Aorta (tissue), 5 donors: ENCODE data around the gene CPE. TPM values are rescaled to one million over a fixed set of nuclear protein-coding genes. Genes with fewer than 3 reads are reported as not detected.

Experiments
- ATAC-seq: fragments of 200-7000 bp; cut with Tn5 transposase; one replicate; pipeline ENCODE4 v1.9.1; 2022; ENCODE audit warnings: moderate library complexity; ENCODE audit not compliant: low FRiP score
- DNase-seq, 2 donors: peaks; one replicate each; pipeline ENCODE4 v3.0.0-alpha.2; 2020
- H3K27ac ChIP-seq, 2 donors: one replicate each; pipeline ENCODE4 v1.5.1; 2013; ENCODE audit warnings: low read length in 2 of 2, mild to moderate bottlenecking in 2 of 2, moderate library complexity in 2 of 2, control low read depth in 1 of 2, inconsistent platforms in 1 of 2, low read depth in 1 of 2
- H3K27me3 ChIP-seq, 2 donors: one replicate each; pipeline ENCODE4 v1.6.1; 2013; ENCODE audit warnings: control low read depth in 1 of 2, low read length in 1 of 2, mild to moderate bottlenecking in 1 of 2, moderate library complexity in 1 of 2; ENCODE audit not compliant: insufficient read depth in 2 of 2, control insufficient read depth in 1 of 2
- H3K36me3 ChIP-seq, 2 donors: one replicate each; pipeline ENCODE4 v1.6.1; 2013; ENCODE audit warnings: control low read depth in 1 of 2, low read length in 1 of 2, mild to moderate bottlenecking in 1 of 2; ENCODE audit not compliant: insufficient read depth in 2 of 2, control insufficient read depth in 1 of 2
- H3K4me1 ChIP-seq, 2 donors: one replicate each; pipeline ENCODE4 v1.6.1; 2013; ENCODE audit warnings: low read length in 2 of 2, control low read depth in 1 of 2, mild to moderate bottlenecking in 1 of 2, moderate library complexity in 1 of 2; ENCODE audit not compliant: insufficient read depth in 2 of 2, control insufficient read depth in 1 of 2
- H3K4me3 ChIP-seq, 2 donors: one replicate each; pipeline ENCODE4 v1.5.1; 2013; ENCODE audit warnings: low read length in 2 of 2, control low read depth in 1 of 2, mild to moderate bottlenecking in 1 of 2
- H3K9me3 ChIP-seq: one replicate; pipeline ENCODE4 v1.6.1; 2013; ENCODE audit warnings: mild to moderate bottlenecking, low read length; ENCODE audit not compliant: control insufficient read depth
- WGBS, 2 donors: extraction: QIAGEN DNeasy Blood & Tissue Kit; methylation state at CpG; one replicate each; pipeline ENCODE4 v1.1.7; 2013; 5-methylcytosine and 5-hydroxymethylcytosine counted together
- intact Hi-C, 2 donors: fragments of 100-400 bp; cut with DNase I; formaldehyde crosslinking; loops; one replicate each; pipeline versions ENCODE4 v1.14.2 to v1.15.0; 2022
- polyA plus RNA-seq, 2 donors: library from polyadenylated mRNA; stranded (reverse); fragments of 200-250 nt; gene quantifications; one replicate each; pipeline ENCODE4 v1.2.3, GENCODE V29; 2013
- total RNA-seq, 2 donors: library from RNA; stranded (reverse); fragmentation: NEBNext Ultra II Directional; extraction: Animal tissue kit (Norgen Biotek cat#: 25700); gene quantifications; one replicate each; pipeline ENCODE4 v1.2.1, GENCODE V29; 2021
- donor health status: healthy with polysubstance abuse.
- donor health status: Bipolar disorder and iron deficiency.
- donor health status: DM: no; HTN: no; CAD: no.
- donor health status: DM: no; HTN: no; CAD: no.
- donor health status: DM: yes; HTN: yes; CAD: no.

CPE gene
- total and polyA plus RNA-seq, 4 donors = 256 to 443 (median 352) TPM

DNA sequence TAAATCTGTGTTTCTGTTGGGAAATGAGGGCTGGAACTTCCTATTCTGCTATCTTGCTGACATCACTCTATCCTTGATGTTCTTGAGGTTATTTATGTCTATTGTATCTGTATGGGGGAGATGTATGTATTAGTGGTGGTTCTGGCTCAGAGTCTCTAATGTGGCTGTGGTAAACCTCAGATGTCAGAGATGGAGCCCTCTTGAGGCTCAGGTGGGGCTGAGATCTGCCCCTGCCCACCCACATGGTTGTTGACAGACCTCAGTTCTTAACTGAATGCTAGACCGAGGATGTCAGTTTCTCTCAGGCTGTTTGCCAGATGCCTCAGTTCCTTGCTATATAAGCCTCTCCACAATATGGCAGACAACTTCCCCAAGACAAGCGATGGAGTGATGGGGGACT, 3.3 kb upstream of the CPE start:
- intact Hi-C loops = loop anchor here in 1 of 2 donors (5.0 kb wide), 1 partner anchor 87 kb away; no protein-coding TSS in a partner anchor
- Histone ChIP-seq H3K36me3 (no peaks in the 10 kb centered on the region), H3K4me1 (no peaks in the 10 kb centered on the region), H3K27ac (no peak overlapping the region), H3K4me3 (no peak overlapping the region), H3K9me3 (peaks cover 5% of the 10 kb centered on the region), H3K27me3 (no peaks in the 10 kb centered on the region)
- no peak for DNase-seq
- no peak for ATAC-seq
- WGBS, 2 donors = 89 to 94% methylated on average over 2 of the region's 2 CpGs

DNA sequence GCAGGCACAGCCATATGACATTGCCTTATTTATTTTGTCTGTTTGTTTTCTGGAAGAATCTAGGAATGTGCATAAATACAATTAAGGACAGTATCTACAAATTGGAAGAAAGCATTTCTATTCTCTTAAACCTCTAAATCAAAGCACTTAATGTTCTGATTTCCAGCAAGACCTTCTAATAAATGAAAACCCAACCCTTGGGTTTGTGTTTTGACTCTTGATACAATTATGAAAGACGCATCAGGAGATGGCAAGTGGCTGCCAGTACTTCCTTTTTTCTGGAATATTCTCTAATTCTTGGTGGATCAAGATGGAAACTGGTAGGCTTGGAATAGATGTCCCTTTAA, 437 bp upstream of the CPE start:
- H3K36me3 ChIP-seq = no peaks in the 10 kb centered on the region
- ATAC-seq (no peak), DNase-seq (no peak)
- H3K4me1 ChIP-seq = peaks cover 2 to 3% of the 10 kb centered on the region in 2 donors
- no peaks in the 10 kb centered on the region for H3K27me3 ChIP-seq
- H3K27ac ChIP-seq = peak overlapping the region in 1 of 2 donors; percentile 41
- H3K9me3 ChIP-seq = peaks cover 5% of the 10 kb centered on the region
- WGBS, 2 donors = 3 to 5% methylated on average over 1 of the region's 1 CpG
- H3K4me3 ChIP-seq = peak overlapping the region; percentile 70 to 88
- intact Hi-C loops = loop anchor here in 1 of 2 donors (5.0 kb wide), 1 partner anchor 84 kb away; no protein-coding TSS in a partner anchor

DNA sequence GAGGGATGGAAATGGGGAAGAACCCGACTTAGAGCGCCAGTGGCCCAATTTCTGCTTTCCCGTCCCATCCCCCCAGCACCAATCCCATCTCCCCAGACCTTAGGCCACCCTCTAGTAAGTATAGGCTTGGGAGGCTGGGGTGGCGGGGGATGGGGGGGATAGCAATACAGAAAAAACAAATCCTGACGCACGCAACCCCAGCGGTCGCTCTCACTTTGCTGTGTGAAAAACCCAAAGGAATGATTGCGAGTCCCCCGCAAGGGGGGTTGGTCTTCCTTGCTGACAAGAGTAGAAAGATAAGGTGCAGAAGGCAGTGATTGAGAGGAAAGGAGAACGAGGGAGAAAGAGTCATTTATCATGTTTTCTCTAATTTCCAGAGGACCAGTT, 863 bp downstream of the CPE start:
- WGBS, 2 donors = 3 to 7% methylated on average over 11 of the region's 11 CpGs
- intact Hi-C loops = loop anchor here in 1 of 2 donors (5.0 kb wide), 1 partner anchor 83 kb away; no protein-coding TSS in a partner anchor
- H3K4me3 ChIP-seq = peak overlapping the region; percentile 70 to 88
- peak; percentile 41 to 77 for DNase-seq
- no peaks in the 10 kb centered on the region for H3K36me3 ChIP-seq
- peaks cover 2 to 7% of the 10 kb centered on the region in 2 donors for H3K4me1 ChIP-seq
- peak overlapping the region; percentile 9 to 79 for H3K27ac ChIP-seq
- H3K27me3 ChIP-seq = no peaks in the 10 kb centered on the region
- peaks cover 5% of the 10 kb centered on the region for H3K9me3 ChIP-seq
- peak; percentile 49 for ATAC-seq

DNA sequence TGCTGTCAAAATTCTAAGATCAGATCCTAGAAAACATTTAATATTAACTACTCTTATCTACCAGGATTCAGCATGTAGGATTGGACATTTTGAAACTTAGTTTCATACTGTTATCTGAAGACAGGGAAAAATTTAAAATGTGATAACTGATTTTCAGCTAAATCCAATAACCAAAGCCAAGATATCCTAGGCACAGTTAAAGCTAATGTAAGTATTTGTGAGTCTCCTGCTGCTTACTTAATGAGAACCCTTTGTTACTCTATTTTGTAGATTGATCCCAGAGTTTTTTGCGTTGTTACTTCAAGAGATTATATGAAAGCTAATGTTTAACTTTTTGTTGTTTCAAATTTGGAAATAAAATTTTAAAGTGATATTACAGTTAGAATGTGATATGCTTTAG, 2.0 kb downstream of the CPE start:
- WGBS, 2 donors = 11 to 20% methylated on average over 1 of the region's 1 CpG
- no peak overlapping the region for H3K4me3 ChIP-seq
- intact Hi-C loops = no loop called here
- no peaks in the 10 kb centered on the region for H3K36me3 ChIP-seq
- no peak for ATAC-seq
- no peak overlapping the region for H3K27ac ChIP-seq
- DNase-seq = no peak
- no peaks in the 10 kb centered on the region for H3K27me3 ChIP-seq
- peaks cover 2 to 7% of the 10 kb centered on the region in 2 donors for H3K4me1 ChIP-seq
- H3K9me3 ChIP-seq = no peaks in the 10 kb centered on the region

DNA sequence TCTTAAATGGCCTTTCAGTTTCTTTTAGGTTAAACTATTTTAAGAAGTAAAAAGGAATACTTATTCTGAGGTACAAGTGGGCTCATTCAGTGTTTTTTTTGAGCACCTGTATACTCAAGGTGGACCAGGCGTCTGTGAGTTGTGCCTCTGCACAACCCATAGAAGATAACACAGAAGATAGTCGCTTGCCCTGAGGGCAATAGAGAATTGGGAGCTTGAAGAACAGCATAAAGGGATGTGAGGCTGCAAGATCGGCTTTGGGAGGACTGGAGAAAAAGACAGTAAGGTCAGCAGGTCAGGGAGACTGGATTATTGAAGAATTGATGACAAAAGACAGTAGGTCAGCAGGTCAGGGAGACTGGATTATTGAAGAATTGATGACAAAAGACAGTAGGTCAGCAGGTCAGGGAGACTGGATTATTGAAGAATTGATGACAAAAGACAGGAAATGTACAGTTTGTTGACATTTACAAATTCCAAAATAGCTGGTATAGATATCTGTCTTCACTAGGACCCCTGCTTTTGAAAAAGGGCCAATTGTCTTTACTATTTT, 3.1 kb downstream of the CPE start:
- Histone ChIP-seq H3K4me3 (peak overlapping the region in 1 of 2 donors; percentile 21), H3K27ac (peak overlapping the region in 1 of 2 donors; percentile 68), H3K9me3 (no peaks in the 10 kb centered on the region), H3K27me3 (no peaks in the 10 kb centered on the region), H3K36me3 (no peaks in the 10 kb centered on the region), H3K4me1 (peaks cover 2 to 7% of the 10 kb centered on the region in 2 donors)
- DNase-seq (no peak), ATAC-seq (no peak)
- intact Hi-C loops = no loop called here
- WGBS, 2 donors = 59 to 71% methylated on average over 3 of the region's 3 CpGs

DNA sequence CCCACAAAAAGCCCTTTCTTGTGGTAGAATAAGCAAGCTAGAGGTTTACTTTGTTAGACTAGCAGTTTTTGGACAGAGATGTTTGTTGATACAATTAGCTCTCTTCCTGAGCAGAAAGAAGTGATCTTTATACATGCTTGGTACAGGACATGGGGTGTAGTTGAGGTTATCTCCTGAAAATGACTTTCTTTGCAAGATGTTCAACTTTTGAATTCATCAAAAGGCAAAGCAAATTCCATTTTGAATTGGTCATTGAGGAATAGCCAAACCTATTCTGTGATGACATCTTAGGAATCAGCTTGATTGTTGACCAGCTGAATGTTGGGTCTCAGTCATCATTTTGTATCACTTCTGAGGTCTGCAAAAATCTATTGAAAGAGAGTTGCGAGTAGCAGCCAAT, 3.8 kb downstream of the CPE start:
- H3K27ac ChIP-seq = peak overlapping the region; percentile 67 to 79
- 71 to 84% methylated on average over 1 of the region's 1 CpG for WGBS, 2 donors
- intact Hi-C loops = no loop called here

DNA sequence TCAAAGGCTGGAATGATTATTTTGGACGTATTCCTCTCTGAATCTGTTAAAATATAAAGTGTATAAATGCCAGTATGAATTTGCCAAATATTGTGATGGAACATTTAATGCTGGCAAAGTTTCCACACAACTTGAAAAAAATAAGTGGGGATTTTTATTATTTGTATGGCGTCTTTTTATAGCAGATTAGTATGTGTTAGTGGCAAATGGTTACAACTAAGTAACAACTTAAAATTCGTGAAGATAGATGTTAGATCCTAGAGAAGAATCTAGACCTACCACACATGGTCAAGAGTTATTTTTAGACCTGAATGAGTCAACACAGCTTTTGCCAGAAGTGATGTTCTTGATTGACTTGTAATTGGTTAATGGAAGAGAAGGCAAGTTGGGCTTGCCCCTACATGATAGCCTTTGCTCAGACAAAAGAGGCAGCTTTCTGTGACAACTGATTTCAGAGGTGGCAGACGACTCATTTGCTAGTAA, 4.8 kb downstream of the CPE start:
- ATAC-seq (peak; percentile 8), DNase-seq (no peak)
- Histone ChIP-seq H3K4me1 (peaks cover 2 to 7% of the 10 kb centered on the region in 2 donors), H3K27me3 (no peaks in the 10 kb centered on the region), H3K36me3 (no peaks in the 10 kb centered on the region), H3K27ac (peak overlapping the region; percentile 55 to 79), H3K4me3 (peak overlapping the region; percentile 18 to 46), H3K9me3 (no peaks in the 10 kb centered on the region)
- intact Hi-C loops = no loop called here
- 4 to 5% methylated on average over 4 of the region's 4 CpGs for WGBS, 2 donors

More for the DNA sequence above, 3.8 kb downstream of the CPE start:
- DNase-seq (no peak), ATAC-seq (no peak)
- no peaks in the 10 kb centered on the region for H3K27me3 ChIP-seq
- H3K4me3 ChIP-seq = peak overlapping the region in 1 of 2 donors; percentile 46
- H3K9me3 ChIP-seq = no peaks in the 10 kb centered on the region
- peaks cover 2 to 7% of the 10 kb centered on the region in 2 donors for H3K4me1 ChIP-seq
- H3K36me3 ChIP-seq = no peaks in the 10 kb centered on the region

DNA sequence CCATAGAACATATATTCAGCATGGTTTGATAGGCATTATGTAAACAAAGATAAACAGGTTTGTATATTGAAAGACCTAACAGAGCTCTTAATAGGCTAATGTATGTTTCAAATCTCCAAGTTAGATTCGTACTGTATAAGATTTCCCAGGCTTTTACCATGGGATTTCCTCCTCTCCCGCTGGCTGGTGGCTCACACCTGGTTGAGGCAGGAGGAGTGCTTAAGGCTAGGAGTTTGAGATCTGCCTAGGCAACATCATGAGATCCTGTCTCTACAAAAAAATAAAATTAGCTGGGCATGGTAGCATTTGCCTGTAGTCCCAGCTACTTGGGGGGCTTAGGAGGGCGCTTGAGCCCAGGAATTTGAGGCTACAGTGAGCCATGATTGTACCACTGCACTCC, 5.4 kb downstream of the CPE start:
- DNase-seq (no peak), ATAC-seq (no peak)
- no peaks in the 10 kb centered on the region for H3K27me3 ChIP-seq
- H3K4me3 ChIP-seq = peak overlapping the region in 1 of 2 donors; percentile 8
- 82 to 88% methylated on average over 3 of the region's 3 CpGs for WGBS, 2 donors
- peaks cover 2 to 7% of the 10 kb centered on the region in 2 donors for H3K4me1 ChIP-seq
- intact Hi-C loops = no loop called here
- H3K27ac ChIP-seq = peak overlapping the region; percentile 47 to 79
- H3K36me3 ChIP-seq = no peaks in the 10 kb centered on the region
- no peaks in the 10 kb centered on the region for H3K9me3 ChIP-seq

DNA sequence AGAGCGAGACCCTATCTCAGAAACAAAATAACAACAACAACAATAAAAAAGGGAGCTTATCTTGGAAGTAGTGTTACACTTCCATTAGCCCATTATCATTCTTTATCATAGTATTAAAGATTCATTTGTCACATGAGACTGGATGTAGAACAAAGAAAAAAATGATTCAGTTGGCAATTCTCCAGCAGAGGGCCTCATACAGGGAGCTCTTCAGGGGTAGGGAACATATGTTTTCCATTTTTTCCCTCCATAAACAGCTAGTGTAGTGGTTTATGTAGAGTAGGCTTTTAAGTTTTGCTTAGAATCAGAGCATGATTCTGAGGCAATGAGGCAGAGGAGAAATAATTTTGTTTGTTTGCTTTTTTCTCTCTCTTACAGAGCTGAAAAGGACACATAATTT, 5.8 kb downstream of the CPE start:
- Histone ChIP-seq H3K27ac (peak overlapping the region in 1 of 2 donors; percentile 79), H3K27me3 (no peaks in the 10 kb centered on the region), H3K4me1 (peaks cover 2 to 7% of the 10 kb centered on the region in 2 donors), H3K9me3 (no peaks in the 10 kb centered on the region), H3K36me3 (no peaks in the 10 kb centered on the region), H3K4me3 (no peak overlapping the region)
- no peak for ATAC-seq
- WGBS, 2 donors = 92 to 96% methylated on average over 1 of the region's 1 CpG
- no peak for DNase-seq
- intact Hi-C loops = no loop called here
